ENCODE measurements around the gene NCAM1.

The NCAM1 gene

DNA sequence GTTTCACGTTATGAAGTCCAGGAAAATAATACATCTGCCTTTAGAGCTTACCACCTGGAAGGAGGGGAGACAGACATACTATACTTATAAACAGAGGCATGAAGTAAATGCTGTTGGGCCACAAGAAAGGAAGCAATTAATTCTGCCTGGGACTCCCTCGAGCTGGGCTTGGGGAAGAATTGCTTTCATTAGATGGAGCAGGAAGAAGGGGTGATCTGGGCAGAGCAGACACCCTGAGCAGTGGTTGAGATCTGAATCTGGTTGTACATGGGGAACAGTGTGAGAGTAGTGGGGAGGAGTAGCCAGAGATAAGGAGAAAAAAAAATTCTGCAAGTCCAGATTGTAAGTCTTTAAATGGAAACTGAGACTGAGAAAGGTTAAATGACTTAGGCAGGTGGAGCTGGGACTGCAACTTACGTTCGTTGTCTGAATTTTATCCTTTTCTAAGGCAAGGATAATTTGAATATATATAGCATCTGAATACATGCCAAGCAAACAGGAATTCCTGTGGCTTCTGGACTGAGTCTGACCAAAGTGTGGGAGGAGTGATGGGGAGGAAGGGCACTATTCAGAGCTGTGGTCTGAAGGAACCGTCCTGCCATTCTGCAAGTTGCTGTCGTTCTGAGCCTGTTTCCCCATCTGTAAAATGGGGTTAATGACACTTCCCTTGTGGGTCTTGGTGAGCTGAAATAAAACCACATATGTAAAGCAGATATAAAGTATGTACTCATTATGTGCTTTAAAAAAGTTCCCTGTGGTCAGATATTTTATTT, 7.9 kb downstream of the NCAM1 start:
- DNase-seq, result no peak

- DNase-seq, result no peak
These were observed 10.0 kb downstream of the NCAM1 start for GRCh38 chr11:112971195-112971594.

GRCh38 chr11:112971827-112972226, 10.6 kb downstream of the NCAM1 start:
- DNase-seq, result no peak

DNA sequence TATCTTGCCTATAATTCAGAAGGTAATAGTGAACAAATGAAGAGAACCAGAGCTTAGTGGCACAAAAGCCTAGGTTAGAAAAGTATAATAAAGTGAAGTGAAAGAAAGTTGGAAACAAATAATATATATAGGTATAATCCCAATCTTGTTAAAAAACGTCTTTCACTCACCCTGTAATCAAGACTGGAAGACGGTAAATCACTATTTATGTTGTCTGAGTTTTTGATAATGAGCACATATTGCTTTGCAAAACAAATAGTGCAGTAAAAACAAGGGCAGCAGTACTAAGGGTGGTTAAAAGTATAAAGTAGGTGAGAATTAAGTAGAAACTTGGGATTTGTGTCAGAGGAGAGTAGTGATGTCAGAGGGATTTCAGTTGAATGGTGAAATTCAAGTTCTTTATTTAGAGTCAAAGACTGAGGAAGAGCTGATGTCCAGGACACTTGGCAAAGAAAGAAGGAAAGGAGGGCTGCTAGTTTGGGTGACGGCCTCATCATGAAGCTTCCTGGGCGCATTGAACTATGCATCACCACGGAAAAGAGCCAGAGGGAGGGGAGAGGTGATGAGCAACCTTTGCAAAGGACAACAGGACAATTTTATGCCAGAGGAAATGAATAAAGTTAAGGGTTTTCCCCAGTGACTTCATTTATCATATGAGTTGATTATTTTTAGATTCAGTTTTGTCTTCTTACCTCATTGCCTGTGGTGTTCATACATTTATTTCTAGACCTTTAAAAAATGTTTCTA, 11.4 kb downstream of the NCAM1 start:
- no peak for DNase-seq

DNA sequence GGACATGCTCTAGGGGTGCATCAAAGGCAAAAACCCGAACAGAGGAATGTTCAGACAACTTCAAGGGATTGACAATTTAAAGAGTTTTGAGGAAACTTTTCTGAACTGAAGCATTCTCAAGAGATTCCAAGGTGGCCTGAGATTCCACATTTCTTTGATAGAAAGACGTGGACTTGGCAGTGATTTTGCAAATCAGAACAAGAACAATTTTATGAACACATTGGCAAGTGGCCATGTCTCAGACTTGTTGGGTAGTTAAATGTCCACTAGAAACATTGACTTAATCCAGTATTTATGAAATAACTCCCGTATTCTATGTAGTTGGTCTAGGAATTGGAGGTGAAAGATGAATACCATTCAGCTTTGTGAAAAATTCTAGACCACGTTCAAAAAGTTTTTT, 13.8 kb downstream of the NCAM1 start:
- no peak for DNase-seq

GRCh38 chr11:112975493-112975892, 14.3 kb downstream of the NCAM1 start:
- no peak for DNase-seq

DNA sequence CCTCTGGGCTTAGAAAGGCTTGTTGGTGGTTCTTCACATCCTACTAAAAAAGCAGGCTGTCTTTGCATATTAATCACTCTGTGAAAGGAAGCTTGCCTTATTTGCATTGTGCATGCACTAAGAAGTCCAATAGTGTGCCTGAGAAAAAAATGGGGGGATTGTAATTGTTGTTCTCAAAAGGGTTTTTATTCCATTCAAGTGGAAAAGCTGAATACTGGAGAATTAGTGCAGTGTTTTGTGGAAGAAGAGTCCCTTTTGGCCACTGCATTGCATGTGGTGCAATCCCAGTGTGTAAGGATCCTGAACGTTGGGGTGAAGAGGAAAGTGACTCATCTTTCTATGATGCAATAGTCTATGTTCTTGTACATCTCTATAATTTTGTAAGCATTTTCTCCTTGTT, 16.5 kb downstream of the NCAM1 start:
- DNase-seq, result no peak

DNA sequence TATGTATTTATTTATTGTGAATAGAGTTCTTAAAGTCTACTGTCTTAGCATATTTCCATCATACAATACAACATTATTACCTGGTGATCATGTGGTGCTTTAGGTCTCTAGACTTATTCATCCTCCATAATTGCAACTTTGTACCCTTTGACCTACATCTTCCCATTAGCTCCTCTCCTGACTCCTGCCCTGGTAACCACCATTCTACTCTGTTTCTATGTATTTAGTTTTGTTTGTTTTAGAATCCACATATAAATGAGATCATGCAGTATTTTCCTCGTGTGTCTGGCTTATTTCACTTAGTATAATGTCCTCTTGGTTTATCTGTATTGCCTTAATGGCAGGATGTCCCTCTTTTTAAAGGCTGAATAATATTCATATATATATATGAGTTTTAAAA, 22.7 kb downstream of the NCAM1 start:
- DNase-seq, result no peak

DNA sequence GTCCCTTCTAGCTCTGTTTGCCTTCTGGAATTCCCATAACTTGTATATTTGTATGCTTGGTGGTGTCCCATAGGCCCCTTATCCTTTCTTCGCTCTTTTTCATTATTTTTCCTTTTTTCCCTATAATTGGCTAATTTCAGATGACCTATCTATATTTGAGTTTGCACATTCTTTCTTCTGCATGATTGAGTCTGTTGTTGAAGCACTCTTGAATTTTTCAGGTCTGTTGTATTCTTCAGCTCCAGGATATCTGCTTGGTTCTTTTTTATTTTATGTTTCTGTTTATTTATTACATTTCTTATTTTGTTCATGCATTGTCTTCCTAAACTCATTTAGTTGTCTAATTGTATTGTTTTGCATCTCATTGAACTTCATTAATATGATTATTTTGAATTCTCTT, 28.0 kb downstream of the NCAM1 start:
- DNase-seq, result no peak

GRCh38 chr11:112993808-112994207, 32.6 kb downstream of the NCAM1 start:
- no peak for DNase-seq

DNA sequence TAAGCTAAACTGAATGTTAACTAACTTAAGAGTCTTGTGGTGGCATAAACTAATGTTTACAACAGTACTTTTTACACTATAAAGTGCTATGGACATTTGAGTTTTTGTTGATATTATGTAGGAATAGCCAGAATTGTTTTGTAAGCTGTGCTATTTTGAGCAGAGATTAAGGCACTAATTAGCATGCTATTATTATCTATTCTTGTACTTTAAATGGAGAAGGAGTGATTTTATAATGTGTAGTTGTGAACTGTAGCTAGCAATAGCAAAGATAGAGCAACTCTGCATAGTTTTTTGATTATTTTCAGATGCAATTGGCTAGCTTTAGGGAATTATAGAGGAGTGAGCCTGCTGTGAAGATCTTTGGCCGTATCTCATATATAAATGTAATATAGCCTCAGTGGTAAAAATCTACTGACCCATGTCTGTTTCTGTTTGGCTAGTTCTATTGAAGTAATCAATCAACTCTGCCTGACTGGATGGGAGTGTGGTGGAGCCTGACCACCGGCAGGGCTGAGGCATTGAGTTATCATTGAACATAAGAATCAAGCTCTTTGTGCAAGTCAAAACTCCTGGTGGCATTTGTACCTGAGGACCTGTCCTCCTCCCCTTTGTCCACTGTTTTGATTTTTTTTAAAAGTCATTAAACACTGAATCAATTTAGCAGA, 34.3 kb downstream of the NCAM1 start:
- DNase-seq, result no peak

GRCh38 chr11:112996994-112997393, 35.8 kb downstream of the NCAM1 start:
- DNase-seq, result no peak

GRCh38 chr11:112997857-112998466, 36.7 kb downstream of the NCAM1 start:
- no peak for DNase-seq

DNA sequence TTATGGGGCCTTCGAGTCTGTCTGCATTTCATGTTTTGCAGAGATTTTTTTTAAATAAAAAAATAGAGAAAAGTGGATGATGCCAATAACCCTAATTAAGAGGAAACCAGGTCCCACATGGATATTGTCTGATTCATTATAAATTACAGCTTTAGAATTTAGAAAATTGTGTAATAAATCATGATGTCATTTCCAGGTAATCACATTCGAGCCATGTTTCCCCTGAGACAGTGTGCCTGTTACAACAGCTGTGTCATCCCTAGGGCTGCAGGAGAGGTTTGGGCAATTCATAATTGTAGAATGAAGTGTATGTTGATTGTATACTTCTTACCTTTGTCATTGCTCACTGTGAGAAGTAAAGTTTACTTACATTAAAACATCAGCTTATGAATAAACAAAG, 38.3 kb downstream of the NCAM1 start:
- no peak for DNase-seq

DNA sequence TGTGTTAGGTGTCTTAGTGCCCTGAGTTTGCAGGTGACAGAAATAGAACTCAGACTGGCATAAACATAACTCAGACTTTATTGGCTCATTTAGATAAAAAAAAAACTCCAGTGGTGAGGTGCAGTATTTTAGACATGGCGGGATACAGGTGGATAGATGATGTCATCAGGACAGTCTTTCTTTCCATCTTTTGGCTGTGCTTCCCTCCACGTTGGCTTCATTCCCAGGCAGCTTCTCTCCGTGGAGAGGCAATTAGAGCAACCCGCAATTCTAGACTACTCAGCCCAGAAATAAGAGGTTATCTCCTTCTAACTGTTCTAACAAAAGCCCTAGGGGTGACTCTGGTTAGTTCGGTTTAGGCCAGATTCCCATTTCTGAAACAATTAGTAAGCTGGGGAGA, 40.5 kb downstream of the NCAM1 start:
- peak in 1 of 2 experiments; percentile 7 for DNase-seq

GRCh38 chr11:113006896-113007445, 45.8 kb downstream of the NCAM1 start:
- DNase-seq, result no peak

GRCh38 chr11:113014262-113015097, 53.3 kb downstream of the NCAM1 start:
- DNase-seq, result peak; percentile 16 to 79

GRCh38 chr11:113015098-113015455, 53.9 kb downstream of the NCAM1 start:
- DNase-seq, result no peak

GRCh38 chr11:113016905-113017304, 55.7 kb downstream of the NCAM1 start:
- no peak for DNase-seq

DNA sequence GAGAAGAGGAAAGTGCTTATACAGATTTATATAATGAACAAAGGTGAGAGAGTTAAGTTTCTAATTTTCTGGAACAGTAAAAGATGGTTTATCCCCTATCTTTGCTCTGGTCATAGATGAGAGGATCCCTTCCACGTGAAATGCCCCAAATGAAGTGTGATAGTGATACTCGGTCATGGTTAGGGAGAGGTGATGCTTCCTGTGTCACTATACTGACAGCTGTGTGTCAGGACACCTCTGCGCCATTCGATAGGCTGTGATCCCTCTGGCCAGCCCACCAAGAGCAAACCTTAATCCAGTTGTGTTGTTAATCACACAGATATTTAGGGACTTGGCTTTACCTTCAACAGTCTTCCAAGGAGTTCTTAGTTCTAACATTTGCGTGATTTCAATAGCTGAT, 57.7 kb downstream of the NCAM1 start:
- no peak for DNase-seq

- no peak for DNase-seq
These were observed 58.5 kb downstream of the NCAM1 start for GRCh38 chr11:113019711-113020110.

GRCh38 chr11:113021111-113021510, 59.9 kb downstream of the NCAM1 start:
- no peak for DNase-seq

All from cerebellar nuclear complex (tissue), 1 donor.